IMR-90 (cell line): Measurements from ENCODE around the gene CC2D1A. TPM values are rescaled to one million over a fixed set of nuclear protein-coding genes. Genes with fewer than 3 reads are reported as not detected.
A peak's percentile ranks its signal among the peaks of the same experiment; 100 is the strongest.

ENCODE experiments used
- ATAC-seq: fragments of 200-7000 bp; cut with Tn5 transposase; 2 replicates; pipeline ENCODE4 v1.9.1; 2020; ENCODE audit warnings: low read depth, mild to moderate bottlenecking, moderate library complexity
- Bru-seq: library from RNA; stranded (reverse); fragments of 400-500 nt; gene quantifications from one replicate; lab custom pipeline; 2021; lab: Mats Ljungman, UMichigan
- BruChase-seq, 2 experiments: library from RNA; stranded (reverse); fragments of 400-500 nt; gene quantifications; one replicate each; lab custom pipeline; 2021; lab: Mats Ljungman, UMichigan
- BruUV-seq: library from RNA; stranded (reverse); fragments of 400-500 nt; replicated peaks from 2 replicates; lab custom pipeline; 2021; lab: Mats Ljungman, UMichigan
- CTCF ChIA-PET: fragments of 300-600 bp; formaldehyde crosslinking; extraction: SDS; loops from one replicate; lab custom pipeline; 2021; ENCODE audit warnings: antibody characterized with exemption; lab: Yijun Ruan, JAX
- POLR2A ChIA-PET: fragments of 300-600 bp; sonication (Branson Sonifier 250); formaldehyde crosslinking; loops from one replicate; lab custom pipeline; 2022; ENCODE audit warnings: antibody characterized with exemption; ENCODE audit not compliant: unreplicated experiment; lab: Charles Lee
- DNase-seq: peaks from one replicate; pipeline ENCODE4 v3.0.0; 2013
- H2AFZ ChIP-seq: replicated peaks from 2 replicates; pipeline ENCODE3; 2013; ENCODE audit warnings: low read length, mild to moderate bottlenecking; ENCODE audit not compliant: poor library complexity
- H2AK5ac ChIP-seq: 2 replicates; pipeline ENCODE4 v1.6.1; 2013; ENCODE audit warnings: low read depth, low read length, inconsistent platforms
- H2AK9ac ChIP-seq: replicated peaks from 2 replicates; pipeline ENCODE3; 2013; ENCODE audit warnings: mild to moderate bottlenecking, low read depth, low read length, moderate library complexity; ENCODE audit not compliant: poor library complexity
- H2BK120ac ChIP-seq: 2 replicates; pipeline ENCODE4 v1.6.1; 2013; ENCODE audit warnings: low read depth, low read length, inconsistent platforms
- H2BK15ac ChIP-seq: 3 replicates; pipeline ENCODE4 v1.6.1; 2013; ENCODE audit warnings: low read depth, low read length, inconsistent platforms
- H2BK20ac ChIP-seq: 2 replicates; pipeline ENCODE4 v1.6.1; 2013; ENCODE audit warnings: low read depth, mild to moderate bottlenecking, inconsistent platforms, low read length, moderate library complexity
- H2BK5ac ChIP-seq: 2 replicates; pipeline ENCODE4 v1.6.1; 2013; ENCODE audit warnings: mild to moderate bottlenecking, low read depth, low read length, inconsistent platforms; ENCODE audit not compliant: poor library complexity, severe bottlenecking
- H3K14ac ChIP-seq: replicated peaks from 2 replicates; pipeline ENCODE4 v1.6.1; 2013; ENCODE audit warnings: low read depth, low read length, inconsistent platforms
- H3K18ac ChIP-seq: 2 replicates; pipeline ENCODE4 v1.6.1; 2013; ENCODE audit warnings: low read depth, low read length, control low read depth
- H3K23ac ChIP-seq: 2 replicates; pipeline ENCODE4 v1.6.1; 2013; ENCODE audit warnings: low read depth, low read length, inconsistent platforms
- H3K27ac ChIP-seq: 2 replicates; pipeline ENCODE4 v1.5.1; 2013; ENCODE audit warnings: mild to moderate bottlenecking, control low read depth, low read length; ENCODE audit not compliant: insufficient read depth
- H3K27me3 ChIP-seq: 2 replicates; pipeline ENCODE4 v1.6.1; 2013; ENCODE audit warnings: low read length; ENCODE audit not compliant: control insufficient read depth, insufficient read depth
- H3K36me3 ChIP-seq: 2 replicates; pipeline ENCODE4 v1.6.1; 2013; ENCODE audit warnings: low read length, mixed read lengths; ENCODE audit not compliant: control insufficient read depth, insufficient read depth
- H3K4ac ChIP-seq: 2 replicates; pipeline ENCODE4 v1.6.1; 2013; ENCODE audit warnings: low read depth, low read length, inconsistent platforms
- H3K4me1 ChIP-seq: 2 replicates; pipeline ENCODE4 v1.6.1; 2013; ENCODE audit warnings: low read length, mixed read lengths; ENCODE audit not compliant: control insufficient read depth, insufficient read depth
- H3K4me2 ChIP-seq: 2 replicates; pipeline ENCODE4 v1.6.1; 2013; ENCODE audit warnings: low read depth, mild to moderate bottlenecking, control low read depth, low read length, moderate library complexity
- H3K4me3 ChIP-seq: 2 replicates; pipeline ENCODE4 v1.5.1; 2013; ENCODE audit warnings: low read depth, mild to moderate bottlenecking, control low read depth, low read length, moderate library complexity; ENCODE audit not compliant: insufficient read depth
- H3K56ac ChIP-seq: 2 replicates; pipeline ENCODE4 v1.6.1; 2013; ENCODE audit warnings: low read length, inconsistent platforms; ENCODE audit not compliant: insufficient read depth; ENCODE audit errors: extremely low read depth
- H3K79me1 ChIP-seq, 2 experiments: 2 replicates each; pipeline ENCODE4 v1.6.1; 2013; ENCODE audit warnings: low read length in 2 of 2, inconsistent platforms in 1 of 2, low read depth in 1 of 2
- H3K9ac ChIP-seq: 2 replicates; pipeline ENCODE4 v1.6.1; 2013; ENCODE audit warnings: low read depth, low read length, control low read depth
- H3K9me1 ChIP-seq: 2 replicates; pipeline ENCODE4 v1.6.1; 2013; ENCODE audit warnings: low read length, inconsistent platforms; ENCODE audit not compliant: insufficient read depth
- H3K9me3 ChIP-seq: 2 replicates; pipeline ENCODE4 v1.6.1; 2013; ENCODE audit warnings: low read length; ENCODE audit not compliant: control insufficient read depth, insufficient read depth
- H4K20me1 ChIP-seq: 2 replicates; pipeline ENCODE4 v1.6.1; 2013; ENCODE audit warnings: low read length, inconsistent platforms; ENCODE audit not compliant: insufficient read depth
- H4K5ac ChIP-seq: 2 replicates; pipeline ENCODE4 v1.6.1; 2013; ENCODE audit warnings: mild to moderate bottlenecking, low read depth, low read length, control low read depth
- H4K8ac ChIP-seq, 2 experiments: 2 replicates each; pipeline ENCODE4 v1.6.1; 2013; ENCODE audit warnings: low read depth in 2 of 2, low read length in 2 of 2, control low read depth in 1 of 2, inconsistent platforms in 1 of 2
- H4K91ac ChIP-seq: 2 replicates; pipeline ENCODE4 v1.6.1; 2013; ENCODE audit warnings: low read depth, low read length, inconsistent platforms; ENCODE audit not compliant: insufficient read depth
- MAZ ChIP-seq: IDR thresholded peaks from 2 replicates; pipeline ENCODE4 v1.6.1; 2012; ENCODE audit warnings: low read depth, mild to moderate bottlenecking, low read length, improper control_type of control experiment, moderate library complexity, borderline replicate concordance
- NFE2L2 ChIP-seq: fragments of 150-350 bp; IDR thresholded peaks from 2 replicates; pipeline ENCODE4 v1.6.1; 2016; ENCODE audit warnings: low read depth, mild to moderate bottlenecking, low read length
- WGBS, 2 experiments: methylation state at CpG; one replicate each; pipeline versions ENCODE4 v1.1.5 to v1.1.7; 2013; ENCODE audit warnings: missing lambda C conversion rate in 2 of 2; ENCODE audit not compliant: insufficient read length in 1 of 2; ENCODE audit errors: extremely low coverage in 2 of 2; 5-methylcytosine and 5-hydroxymethylcytosine counted together
- dilution Hi-C: fragments of 300-500 bp; cut with HindIII; formaldehyde crosslinking; loops from one replicate; pipeline ENCODE4 v1.14.3; 2018; ENCODE audit warnings: low sequenced_read_pairs; ENCODE audit not compliant: unreplicated experiment
- in situ Hi-C: fragments of 300-500 bp; cut with MboI; formaldehyde crosslinking; loops from 3 replicates; pipeline ENCODE4 v1.14.3; 2019; ENCODE audit warnings: low sequenced_read_pairs, inconsistent platforms, mixed read lengths
- intact Hi-C: fragments of 100-400 bp; cut with micrococcal nuclease; formaldehyde crosslinking; loops from 2 replicates; pipeline ENCODE4 v1.10.0; 2022
- long read RNA-seq: library from polyadenylated mRNA; unstranded; transcript quantifications from one replicate; pipeline ENCODE4 v2.0.0, GENCODE V29; 2021; ENCODE audit not compliant: unreplicated experiment
- polyA plus RNA-seq, 3 experiments: library from polyadenylated mRNA; depleted of rRNA; stranded (reverse); fragments of >200 nt; gene quantifications; 2 replicates each; pipeline ENCODE4 v1.2.3, GENCODE V29; 2012; ENCODE audit warnings: low replicate concordance in 1 of 3
- total RNA-seq: library from RNA; depleted of rRNA; stranded (reverse); fragments of >200 nt; gene quantifications from 2 replicates; pipeline ENCODE4 v1.2.3, GENCODE V29; 2012; rRNA removed

Gene CC2D1A
- total RNA-seq = 3.9 and 4.1 TPM in 2 replicates
- polyA plus RNA-seq (2012; rRNA removed) = 12.4 and 14.7 TPM in 2 replicates
- 13.0 and 18.1 TPM in 2 replicates for polyA plus RNA-seq (2012; cell fraction: cytosol; rRNA removed)
- 70.8 and 113 TPM in 2 replicates for polyA plus RNA-seq (2012; cell fraction: nucleus; rRNA removed; ENCODE audit: low replicate concordance)
- Bru-seq, nascent RNA = percentile 54 among the genes with signal in this experiment
- percentile 67 among the genes with signal in this experiment for BruChase-seq, experiment 1, labeled RNA remaining after a 6-hour chase
- BruChase-seq, experiment 2, labeled RNA remaining after a 2-hour chase = percentile 54 among the genes with signal in this experiment
- long read RNA-seq, partial matches to known transcripts = 16 of 29 reads
- long read RNA-seq, other reads (novel, unspliced or antisense) = 11 of 29 reads

DNA sequence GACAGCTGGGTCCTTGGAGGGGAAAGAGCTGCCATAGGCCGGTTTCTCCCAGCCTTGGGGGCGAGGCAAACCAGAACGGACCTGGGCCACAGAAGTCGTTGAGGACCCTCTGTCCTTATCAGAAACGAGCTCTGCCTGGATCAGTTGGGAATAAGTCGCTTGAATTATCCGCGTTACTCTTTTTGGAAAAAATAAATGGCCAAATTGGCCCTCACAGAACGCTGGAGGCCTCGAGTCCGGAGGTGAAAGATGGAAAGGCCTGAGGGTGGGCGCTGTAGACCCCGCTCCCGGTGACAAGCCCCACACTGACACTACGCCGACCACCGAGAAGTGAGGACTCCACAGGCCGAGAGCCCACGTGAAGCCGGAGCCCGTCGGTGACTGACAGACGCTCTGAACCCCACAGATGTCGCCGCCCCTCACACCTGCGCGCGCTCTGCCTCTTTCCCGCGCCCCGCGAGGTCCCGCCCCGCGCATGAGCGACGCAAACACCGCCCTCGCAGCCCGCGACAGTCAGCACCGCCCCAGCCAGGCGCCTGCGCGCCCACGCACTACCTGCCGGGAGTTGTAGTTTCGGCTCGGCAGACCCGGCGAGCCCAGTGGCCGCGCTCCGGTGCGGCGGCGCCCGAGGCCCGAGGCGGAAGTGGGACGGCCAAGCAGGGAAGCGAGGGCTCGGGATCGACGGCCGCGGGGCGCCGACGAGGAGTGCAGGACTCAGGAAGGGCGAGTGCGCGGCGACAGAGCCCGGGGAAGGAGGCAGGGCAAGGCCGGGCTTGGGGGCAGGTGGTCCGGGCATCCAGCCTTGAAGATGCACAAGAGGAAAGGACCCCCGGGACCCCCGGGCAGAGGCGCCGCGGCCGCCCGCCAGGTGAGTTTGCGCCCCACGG lies at the start of gene CC2D1A, which contains the start of gene BRME1:
TSS of gene CC2D1A (plus strand) at position 568 of the 887 bp plus-strand sequence. CDS start at position 809, 241 bp downstream.
TSS of gene BRME1 (minus strand) at position 484 of the 887 bp plus-strand sequence. CDS start 1,225 bp downstream, outside the sequence.
- peak; percentile 75 for DNase-seq
- peak within 1 kb of the TSS; percentile 64 for H2AK5ac ChIP-seq
- peak within 1 kb of the TSS; percentile 82 for H4K5ac ChIP-seq
- ChIA-PET CTCF (no interaction called here), POLR2A (no interaction called here)
- peak within 1 kb of the TSS; percentile 79 for H3K27ac ChIP-seq
- no peaks in the 10 kb centered on the region for H3K27me3 ChIP-seq
- H4K8ac ChIP-seq = peak within 1 kb of the TSS; percentile 53 to 96
- H3K79me1 ChIP-seq = peaks cover 6 to 8% of the 10 kb centered on the region in 2 experiments
- dilution Hi-C loops = no loop called here
- no peaks in the 10 kb centered on the region; the same call in none of the 2 replicates for H3K9me1 ChIP-seq
- H4K91ac ChIP-seq = peak within 1 kb of the TSS; percentile 51; the same call in 1 of the 2 replicates
- peak within 1 kb of the TSS; percentile 34 for H2BK5ac ChIP-seq
- peak within 1 kb of the TSS; percentile 74 for H2AK9ac ChIP-seq
- peak within 1 kb of the TSS; percentile 82 for H3K14ac ChIP-seq
- intact Hi-C loops = no loop called here
- no peak within 1 kb of the TSS for H2BK20ac ChIP-seq
- peak within 1 kb of the TSS; percentile 70 for H3K23ac ChIP-seq
- TF ChIP-seq MAZ = peak; percentile 50; the same call in 1 of the 2 replicates
- TF ChIP-seq NFE2L2 = no peak
- no peaks in the 10 kb centered on the region; the same call in 1 of the 2 replicates for H3K4me1 ChIP-seq
- in situ Hi-C loops = no loop called here
- peak within 1 kb of the TSS; percentile 46 for H3K56ac ChIP-seq
- ATAC-seq = peak; percentile 100
- H3K4ac ChIP-seq = peak within 1 kb of the TSS; percentile 74
- BruUV-seq = no TSS peak
- H3K36me3 ChIP-seq = peaks cover 7% of the 10 kb centered on the region
- 6% methylated on average over 61 of the region's 86 CpGs; no CpG with 5 or more reads in 1 of the 2 experiments for WGBS, 2 experiments
- peak within 1 kb of the TSS; percentile 100 for H2AFZ ChIP-seq
- peak within 1 kb of the TSS; percentile 97 for H3K4me2 ChIP-seq
- no peaks in the 10 kb centered on the region for H4K20me1 ChIP-seq
- H2BK120ac ChIP-seq = no peak within 1 kb of the TSS
- H3K9ac ChIP-seq = peak within 1 kb of the TSS; percentile 96
- no peak within 1 kb of the TSS for H2BK15ac ChIP-seq
- peak within 1 kb of the TSS; percentile 40; the same call in 1 of the 2 replicates for H3K18ac ChIP-seq
- H3K9me3 ChIP-seq = no peaks in the 10 kb centered on the region
- peak within 1 kb of the TSS; percentile 97 for H3K4me3 ChIP-seq
